ENCODE measurements around the gene GRID1.
"Not testable (repeated sequence)": the region's sequence is repeated elsewhere in the genome, so short reads cannot be mapped to it uniquely, and the experiment has no call there.

Gene GRID1

DNA sequence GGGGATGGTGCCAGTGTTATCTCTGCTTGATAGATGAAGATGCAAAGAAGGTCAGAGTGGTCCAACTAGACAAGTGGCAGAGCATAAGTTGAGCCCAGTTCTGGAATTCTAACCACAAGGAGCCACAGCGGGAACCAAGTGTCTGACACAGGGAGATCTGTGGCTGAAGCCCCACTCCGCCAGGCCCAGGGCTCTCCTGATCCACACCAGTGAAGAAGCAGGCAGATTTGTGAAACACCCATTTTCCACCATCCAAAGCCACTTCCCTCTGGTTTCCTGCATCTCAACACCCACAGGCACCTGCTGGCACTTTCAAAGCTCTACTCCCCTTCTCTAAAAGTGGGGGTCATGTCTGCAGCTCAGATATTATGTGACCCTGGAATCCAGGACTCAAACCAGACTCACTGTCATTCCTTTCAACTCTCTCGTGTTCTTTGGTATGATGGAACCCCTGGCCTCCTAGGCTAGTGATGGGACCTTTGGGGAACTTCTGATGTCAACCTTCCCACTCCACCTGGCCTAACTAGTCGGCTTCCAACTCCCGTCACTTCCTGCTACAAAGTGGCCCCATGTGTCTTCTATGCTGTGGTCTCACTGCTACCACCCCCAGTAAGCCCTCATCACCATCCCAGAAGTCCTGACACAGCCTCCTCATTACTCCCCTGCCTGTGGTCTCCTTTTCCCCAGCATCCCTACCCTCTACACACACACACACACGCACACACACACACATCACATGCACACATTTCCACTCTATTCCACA lies 177.6 kb downstream of the GRID1 start:
- no peak for DNase-seq (ENCODE audit: low read depth)

DNA sequence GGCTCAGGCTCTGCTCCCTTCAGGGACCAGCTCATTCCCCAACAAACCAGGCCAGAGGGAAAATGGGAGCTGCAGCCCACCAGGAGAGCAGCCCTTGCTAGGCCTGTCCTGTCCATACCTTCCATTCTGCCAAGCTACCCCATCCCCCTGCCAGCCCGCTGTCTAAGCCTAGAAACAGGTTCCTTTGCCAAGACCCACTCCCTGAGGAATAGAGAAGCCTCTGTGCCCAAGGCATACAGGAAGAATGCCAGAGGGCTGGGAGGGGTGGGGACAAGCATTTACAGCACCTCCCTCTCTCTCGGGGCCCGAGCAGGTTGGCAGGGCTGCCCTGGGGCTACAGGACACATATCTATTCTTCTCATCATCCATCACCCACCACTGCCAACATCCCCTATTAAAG lies 178.3 kb downstream of the GRID1 start:
- no peak for DNase-seq (ENCODE audit: low read depth)

DNA sequence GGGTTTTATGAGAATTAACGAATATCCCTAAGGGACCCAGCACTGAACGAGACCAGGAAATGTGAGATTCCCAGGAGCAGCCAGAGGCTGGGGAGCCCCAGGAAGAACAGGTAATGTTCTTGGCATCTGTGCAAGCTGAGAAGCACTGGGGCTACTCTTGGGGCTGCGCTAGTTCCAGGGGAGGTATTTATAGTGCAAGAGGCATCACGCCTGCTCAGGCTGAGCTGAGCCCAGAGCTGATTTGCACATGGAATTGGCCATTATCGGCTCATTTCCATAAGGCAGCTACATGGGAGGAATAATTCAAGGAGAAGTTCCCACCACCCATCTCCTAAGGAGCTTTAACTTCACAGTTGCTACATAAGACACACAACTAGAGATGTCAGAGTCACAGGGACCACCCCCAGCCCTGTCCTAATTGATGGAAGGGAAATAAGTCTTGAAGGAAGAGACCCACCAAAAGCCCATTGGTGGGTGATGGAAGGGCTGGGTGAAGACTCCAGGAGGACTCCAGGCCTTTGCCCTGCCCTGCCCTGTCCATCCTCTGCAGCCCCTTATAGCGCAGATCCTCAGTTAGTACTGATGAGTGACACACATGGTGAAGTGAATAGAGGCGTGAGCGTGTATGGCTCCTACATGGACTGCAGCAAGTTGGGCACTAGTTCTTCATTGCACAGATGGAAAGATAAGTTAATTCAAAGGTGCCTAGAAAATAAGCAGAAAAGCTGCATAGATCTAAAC lies 178.9 kb downstream of the GRID1 start:
- DNase-seq (ENCODE audit: low read depth), result no peak

DNA sequence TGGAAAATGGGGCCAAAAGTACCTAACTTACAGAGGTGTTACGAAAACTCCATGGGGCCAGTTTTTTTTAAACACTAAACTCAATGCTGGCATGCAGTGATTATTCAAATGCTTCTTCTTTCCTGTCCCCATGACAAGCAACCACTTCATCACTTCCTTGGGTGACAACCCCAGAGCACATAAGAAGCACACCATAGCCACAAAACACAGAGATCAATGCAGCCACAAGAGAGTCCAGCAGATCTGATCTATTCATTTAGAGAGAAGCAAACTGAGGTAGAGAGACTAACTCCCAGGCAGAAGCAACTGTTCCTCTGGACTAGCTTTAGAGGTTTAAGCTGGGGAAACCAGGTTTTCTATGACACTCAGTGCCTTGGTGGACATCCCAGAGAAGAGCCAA lies 180.0 kb downstream of the GRID1 start:
- no peak for DNase-seq (ENCODE audit: low read depth)

DNA sequence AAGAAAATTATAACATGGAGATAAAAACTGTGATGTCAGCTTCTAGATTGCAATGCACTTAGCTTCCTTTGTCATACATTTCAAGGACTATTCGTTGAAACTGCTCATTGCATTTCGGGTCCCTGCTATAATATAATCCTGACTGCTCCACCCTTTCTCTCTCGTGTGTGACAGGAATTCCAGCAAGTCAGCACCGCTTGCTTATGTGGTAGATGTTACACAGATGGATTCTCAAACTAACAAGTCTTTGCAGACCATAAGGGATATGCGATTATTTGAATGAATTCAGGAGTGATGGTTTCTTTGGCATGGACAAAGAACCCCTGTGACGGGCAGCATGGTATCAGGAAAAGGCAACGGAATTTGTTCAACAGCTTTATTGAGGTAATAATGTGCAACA lies 184.0 kb downstream of the GRID1 start:
- DNase-seq (ENCODE audit: low read depth), result no peak

DNA sequence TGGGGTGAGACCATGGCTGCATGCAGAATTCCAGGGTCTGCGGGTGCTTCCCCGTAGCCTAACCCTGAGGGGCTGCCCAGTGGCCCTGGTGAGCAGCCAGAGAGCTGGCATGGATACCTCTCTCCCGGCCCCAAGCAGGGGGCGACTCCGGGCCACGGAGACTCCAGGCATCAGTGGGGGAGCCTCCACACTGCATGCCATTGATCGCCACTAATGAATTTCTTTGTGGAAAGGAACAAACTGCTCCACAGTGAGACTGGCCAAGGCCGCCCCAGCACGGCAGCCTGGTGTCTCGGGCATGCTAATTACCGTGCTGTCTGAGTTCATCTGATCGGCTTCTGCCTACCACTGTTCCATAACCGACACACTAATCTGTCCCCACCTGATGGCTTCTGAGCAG lies 184.4 kb downstream of the GRID1 start:
- DNase-seq (ENCODE audit: low read depth), result no peak

DNA sequence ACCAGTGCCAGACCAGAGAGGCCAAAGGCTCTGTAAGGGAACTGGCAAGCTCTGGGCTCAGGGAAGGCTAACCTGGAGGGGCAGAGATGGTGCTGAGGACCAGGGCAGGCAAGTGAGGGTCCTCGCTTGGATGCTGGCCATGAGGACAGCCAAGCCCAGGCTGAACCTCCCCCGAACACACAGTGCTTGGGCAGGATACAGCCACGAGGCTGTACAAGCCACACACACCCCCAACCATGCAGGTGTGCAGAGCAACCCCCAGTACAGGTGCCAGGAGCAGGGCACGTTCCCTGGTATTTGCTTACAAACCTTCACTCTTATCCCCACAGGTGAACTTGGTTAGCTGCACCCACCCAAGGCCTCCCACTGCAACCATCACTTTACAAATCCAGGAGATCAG lies 185.7 kb downstream of the GRID1 start:
- no peak for DNase-seq (ENCODE audit: low read depth)

DNA sequence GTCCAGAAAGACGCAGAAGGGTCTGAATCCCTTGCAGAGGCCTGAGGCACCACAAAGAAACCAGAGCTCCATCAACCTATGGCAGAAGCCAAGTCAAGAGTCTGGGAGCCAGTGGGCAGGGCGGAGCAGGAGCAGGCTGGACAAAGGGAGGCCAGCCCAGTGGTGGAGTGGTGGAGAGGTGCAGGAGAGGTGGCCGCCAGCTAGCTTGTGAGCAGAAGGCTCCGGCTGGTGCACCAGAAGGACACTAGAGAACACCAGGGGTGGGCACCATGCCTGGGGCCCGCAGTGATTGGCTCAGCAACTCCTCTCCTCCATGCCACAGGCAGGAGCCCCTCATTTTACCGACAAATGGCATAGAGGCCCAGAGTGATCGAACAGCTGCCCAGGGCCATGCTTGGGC lies 186.6 kb downstream of the GRID1 start:
- no peak for DNase-seq (ENCODE audit: low read depth)

DNA sequence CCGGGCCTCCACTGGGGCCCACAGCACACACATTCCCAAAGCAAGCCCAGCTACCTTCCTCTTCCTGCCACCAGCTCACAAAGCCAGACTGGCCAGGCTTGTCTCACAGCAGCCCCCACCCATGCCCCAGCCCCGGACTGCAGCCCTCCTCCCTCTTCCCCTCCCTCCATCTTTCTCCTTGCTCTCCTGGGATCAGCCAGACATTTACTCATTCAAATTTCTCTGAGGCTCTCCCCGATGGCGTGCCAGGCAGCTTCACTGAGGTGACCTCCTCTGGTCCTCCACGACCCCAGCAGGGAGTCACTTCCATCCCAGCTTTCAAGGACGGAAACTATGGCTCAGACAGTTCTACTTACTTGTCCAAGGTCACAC lies 187.5 kb downstream of the GRID1 start:
- no peak for DNase-seq (ENCODE audit: low read depth)

DNA sequence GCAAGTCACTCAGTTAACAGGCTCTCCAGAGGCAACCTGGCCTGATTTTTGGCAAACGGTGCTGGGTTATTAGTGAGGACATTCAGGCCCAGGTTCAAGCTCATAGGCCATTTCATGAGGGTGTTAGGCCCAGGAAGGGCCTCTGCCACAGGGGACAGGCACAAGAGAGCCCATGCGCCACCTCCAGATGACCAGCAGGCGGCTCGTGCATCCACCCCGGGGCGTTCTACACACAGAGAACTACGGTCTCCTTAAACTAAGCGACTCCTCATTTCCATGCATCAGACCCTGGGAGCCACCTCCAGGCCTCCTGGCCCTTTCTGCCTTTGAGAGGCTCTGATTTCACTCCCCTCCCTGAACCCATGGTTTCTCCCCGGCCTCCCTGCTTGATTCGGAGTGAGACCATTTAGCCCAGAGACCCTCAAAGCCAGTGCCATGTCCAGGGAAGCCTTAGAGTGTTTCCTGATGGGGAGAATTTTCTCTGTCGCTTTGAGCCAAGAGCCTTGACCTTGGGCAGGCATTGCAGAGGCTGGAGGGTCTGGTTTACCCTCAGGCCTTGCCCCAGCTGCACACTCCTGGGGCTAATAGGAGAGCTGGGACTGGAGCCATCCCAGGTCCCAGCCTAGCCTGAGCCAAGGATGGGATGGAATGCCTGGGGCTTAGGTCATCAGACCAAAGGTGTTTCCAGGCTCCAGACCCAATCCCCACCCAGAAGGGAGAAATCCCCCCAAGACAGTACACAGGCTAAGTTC lies 188.0 kb downstream of the GRID1 start:
- DNase-seq (ENCODE audit: low read depth), result no peak

DNA sequence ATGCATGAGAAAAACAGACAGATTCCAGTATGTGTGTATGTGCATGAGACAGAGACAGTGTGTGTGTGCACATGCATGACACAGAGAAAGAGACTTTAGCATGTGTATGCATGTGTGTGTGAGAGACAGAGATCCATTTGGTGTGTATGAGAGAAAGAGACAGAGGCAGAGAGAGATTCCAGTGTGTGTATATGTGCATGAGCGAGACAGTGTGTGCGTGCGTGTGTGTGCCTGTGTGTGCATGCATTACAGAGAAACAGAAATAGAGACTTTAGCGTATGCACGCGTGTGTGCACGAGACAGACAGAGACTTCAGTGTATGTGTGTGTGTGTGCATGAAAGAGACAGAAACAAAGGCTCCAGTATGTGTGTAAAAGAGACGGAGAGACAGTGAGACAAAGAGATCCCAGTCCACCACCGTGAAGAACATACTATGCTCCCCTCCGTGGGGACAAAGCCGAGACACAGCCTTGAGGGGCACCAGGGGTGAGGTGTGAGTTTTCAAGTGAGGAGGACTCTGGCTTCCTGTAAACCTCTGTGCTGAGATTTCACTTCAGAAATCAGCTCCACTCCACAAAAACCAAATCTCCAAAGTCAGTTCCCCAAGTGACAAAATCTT lies 188.9 kb downstream of the GRID1 start:
- no peak for DNase-seq (ENCODE audit: low read depth)

DNA sequence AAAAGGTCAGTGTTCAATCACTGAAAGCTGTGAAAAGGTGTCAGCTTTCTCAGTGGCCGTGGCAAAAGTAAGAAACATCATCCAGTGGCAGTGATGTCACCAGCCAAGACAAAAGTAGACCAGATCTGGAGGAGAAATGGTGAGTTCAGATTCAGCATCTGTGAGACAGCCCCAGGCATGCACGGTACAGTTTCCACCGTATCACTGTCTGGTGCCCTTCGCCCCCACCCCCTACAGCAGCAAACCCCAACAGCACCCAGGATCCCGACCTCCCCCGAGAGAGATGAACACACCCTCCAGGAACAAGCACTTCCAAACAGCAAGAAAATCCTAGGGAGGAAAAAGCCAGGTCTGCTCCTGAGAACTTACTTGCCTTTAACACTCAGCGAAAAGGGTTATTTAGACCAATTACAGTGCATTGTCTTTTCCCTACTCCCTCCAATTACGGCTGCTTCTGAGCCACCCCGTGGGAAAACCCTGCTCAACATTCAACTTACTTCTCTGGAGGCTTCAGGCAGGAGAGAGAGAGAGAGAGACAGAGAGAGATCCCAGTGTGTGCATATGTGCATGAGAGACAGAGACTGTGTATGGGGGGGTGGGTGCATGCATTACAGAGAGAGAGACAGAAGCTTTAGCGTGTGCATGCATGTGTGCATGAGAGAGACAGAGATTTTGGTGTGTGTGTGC lies 189.6 kb downstream of the GRID1 start:
- no peak for DNase-seq (ENCODE audit: low read depth)

DNA sequence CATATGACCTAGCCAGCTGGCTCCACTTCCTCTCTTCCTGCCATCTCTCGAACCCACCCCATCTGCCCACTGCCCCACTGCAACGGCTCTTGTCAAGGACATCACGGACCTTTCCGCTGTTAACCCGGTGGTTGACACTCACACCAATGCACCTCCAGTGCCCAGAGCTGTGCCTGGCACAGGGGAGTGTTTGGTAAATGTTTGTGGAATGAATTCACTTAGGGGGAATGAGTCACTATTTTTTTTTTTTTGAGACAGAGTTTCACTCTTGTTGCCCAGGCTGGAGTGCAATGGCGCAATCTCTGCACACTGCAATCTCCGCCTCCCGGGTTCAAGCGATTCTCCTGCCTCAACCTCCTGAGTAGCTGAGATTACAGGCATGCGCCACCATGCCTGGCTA lies 191.1 kb downstream of the GRID1 start:
- not testable (repeated sequence) for DNase-seq (ENCODE audit: low read depth)

DNA sequence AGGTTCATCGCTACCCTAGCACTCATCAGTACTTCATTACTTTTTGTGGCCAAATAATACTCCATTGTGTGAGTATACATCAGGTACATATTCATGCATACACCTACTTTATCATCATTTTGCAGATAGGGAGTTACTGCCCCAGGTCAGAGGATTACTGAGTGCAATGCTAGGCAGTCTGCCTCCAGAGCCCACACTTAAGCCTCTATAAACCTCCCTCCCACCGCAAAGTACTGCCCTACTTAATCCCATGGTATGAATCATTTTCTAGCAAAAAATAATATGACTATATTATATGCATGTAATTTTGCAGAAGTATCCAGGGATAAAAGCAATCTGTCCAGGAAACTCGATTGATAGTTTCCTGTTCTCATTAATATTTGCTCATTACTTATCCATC lies 194.3 kb downstream of the GRID1 start:
- no peak for DNase-seq (ENCODE audit: low read depth)

DNA sequence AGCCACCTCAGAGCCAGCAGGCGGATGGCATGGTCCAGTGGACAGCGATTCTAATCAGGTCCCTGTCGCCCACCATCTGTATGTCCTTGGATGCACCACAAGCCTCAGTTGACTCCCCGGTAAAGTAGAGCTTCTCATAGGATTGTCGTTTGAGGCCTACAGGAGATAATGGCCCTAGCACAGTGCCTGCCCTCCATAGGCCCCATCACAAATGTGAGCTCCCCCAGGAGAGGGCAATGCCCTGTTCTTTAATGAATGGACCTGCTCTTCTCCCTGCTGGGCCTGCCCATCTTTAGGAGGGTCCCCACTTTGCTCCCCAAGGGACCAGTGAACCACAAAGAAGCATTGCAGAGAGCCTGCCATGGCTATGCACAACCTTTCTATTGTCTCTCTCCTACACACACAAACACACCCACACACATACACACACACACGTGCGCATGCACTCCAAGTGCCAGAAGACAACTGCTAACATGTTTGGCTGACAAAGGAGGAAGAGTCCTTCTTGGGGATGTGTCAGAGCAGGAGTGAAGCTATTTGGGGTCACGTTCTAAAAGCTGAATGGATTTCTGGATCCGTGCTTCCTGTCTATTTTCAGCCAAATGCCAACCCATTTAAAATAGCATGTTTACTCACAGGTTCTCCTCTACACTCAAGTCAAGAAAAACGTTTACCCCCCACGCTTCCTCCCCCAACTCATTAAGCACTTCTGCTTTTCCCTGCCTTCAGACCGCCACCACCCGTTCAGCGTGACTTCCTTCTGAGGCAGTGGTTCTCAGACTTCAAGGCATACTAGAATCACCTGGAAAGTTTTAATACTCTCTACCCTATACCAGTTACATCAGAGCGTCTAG lies 196.1 kb downstream of the GRID1 start:
- no peak for DNase-seq (ENCODE audit: low read depth)

DNA sequence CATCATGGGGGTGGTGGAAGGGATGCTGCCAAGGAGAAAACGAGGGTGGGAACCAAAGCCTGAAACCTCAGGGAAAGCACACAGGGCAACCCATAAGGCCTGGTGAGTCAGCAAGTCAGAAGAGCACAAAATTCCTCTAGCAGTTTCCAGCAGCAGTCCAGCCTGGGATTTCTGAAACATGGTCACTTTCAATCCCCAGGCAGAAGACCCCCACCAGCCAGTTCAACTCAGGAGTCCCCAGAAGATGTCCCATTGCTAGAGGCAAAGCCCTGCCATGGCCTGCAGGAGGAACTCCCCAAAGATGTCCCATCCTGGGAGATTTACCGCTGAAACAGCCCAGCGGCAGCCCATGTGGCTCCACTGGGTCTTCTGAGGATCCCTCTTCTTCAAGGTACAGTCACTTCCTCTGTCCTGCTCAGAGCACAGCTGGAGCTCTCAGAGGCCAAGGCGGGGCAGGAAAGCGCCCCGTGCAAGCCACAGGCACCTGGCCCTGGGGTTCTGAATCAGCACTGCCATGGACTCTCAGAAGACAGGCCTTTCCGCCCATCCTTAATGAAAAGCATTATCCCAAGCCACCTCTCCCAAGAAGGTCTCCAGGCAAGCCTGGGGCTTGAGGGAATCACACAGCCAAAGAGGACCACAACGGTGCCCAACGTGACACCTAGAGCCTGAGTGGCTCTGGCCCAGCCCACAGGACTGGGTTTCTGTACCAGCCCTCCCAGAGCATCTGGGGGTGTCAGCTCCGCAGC lies 196.9 kb downstream of the GRID1 start:
- DNase-seq (ENCODE audit: low read depth), result no peak

DNA sequence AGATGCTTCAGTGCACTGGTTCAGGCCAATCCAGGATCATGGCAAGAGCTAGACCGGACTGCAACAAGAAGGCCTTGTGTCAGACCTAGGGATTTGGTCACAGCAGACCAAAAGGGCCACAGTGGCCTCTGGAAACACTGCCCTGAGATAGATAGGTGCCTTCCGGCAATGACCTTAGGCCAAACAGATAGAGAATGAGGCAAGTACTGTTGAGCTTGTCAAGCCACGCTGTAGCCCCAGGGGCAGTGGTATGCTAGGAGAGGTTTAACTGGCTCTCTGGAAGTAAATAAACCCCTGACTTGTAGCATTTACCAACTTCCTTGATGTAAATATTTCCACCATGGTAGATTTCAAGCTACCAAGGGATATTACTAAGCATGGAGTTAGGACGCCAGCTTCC lies 197.5 kb downstream of the GRID1 start:
- no peak for DNase-seq (ENCODE audit: low read depth)

DNA sequence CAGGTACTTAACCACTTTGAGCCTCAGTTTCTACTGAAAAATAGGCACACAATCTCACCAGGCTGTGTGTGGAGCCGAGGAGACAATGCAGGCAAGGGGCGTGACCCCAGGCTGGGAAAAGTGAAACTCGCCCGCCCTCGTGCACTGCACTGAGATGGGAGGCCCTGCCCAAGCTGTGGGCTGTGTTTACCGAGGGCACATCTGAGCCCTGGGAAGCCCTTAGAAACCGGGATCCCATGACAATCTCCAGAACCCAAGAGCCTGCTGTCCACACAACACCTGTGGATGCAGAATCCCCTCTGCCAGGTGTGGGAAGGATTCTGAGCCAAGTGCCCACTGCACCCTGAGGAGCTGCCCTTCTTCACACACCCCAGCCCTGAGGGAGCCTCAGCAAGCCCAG lies 198.3 kb downstream of the GRID1 start:
- DNase-seq (ENCODE audit: low read depth), result no peak

DNA sequence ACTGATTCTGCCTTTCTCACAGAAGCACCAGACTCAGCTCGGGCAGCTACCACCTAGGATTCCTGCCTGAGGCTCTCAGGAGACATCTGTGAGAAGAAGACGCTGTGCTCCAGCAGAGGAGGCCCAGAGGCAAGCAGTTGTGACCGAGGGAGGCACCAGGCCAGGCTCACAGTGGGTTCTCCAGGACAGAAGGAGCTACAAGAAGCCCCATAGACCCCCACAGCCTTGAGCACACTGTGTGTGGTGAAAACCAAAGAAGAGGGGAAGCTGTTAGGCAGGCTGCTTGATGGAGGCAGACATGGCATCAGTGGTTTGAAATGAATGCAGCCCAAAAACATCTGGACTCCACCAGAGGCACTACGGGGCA lies 198.8 kb downstream of the GRID1 start:
- DNase-seq (ENCODE audit: low read depth), result no peak

DNA sequence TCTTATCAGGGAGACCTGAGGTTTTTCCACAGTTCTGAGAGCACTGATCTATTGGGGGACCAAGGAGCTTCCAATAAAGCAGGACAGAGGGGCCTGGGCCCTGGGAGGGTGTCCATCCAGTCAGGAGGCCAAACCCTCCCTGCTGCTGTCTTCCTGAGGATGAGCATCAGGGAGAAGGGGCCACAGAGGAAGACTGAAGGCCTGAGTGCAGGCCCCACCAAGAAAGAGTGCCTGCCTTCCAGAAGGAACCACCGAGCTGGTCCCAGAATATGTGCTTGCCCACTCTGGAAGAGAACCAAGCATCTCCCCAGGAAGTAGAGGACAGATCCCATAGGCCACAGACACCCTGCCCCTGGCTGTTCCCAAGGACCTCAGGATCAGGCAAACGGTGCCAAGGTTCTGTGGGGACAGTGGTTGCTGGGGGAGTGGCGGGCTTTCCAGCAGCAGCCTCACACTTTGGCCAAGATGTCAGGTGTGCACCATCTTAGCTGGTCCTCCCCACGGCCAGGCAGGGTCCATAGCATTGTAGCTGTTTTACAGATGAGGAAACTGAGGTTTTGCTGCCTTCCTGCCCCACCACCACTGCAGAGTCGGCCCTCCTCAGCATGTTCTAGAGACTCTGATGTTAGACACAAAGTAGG lies 199.4 kb downstream of the GRID1 start:
- DNase-seq (ENCODE audit: low read depth), result no peak

All from stimulated activated CD8-positive, alpha-beta memory T cell treated with anti-CD3 and anti-CD28 coated beads, Interleukin-15, amount 100 ng/mL, for 24 hours (primary cell).